ENCODE measurements around the gene SLC35B1.

GRCh38 chr17:49715216-49715615, 7.5 kb upstream of the SLC35B1 start:
- no peak for TF ChIP-seq CTCF (IDR thresholded peaks at IDR 0.05)
- TF ChIP-seq EP300 (IDR thresholded peaks at IDR 0.05) = no peak
- TF ChIP-seq POLR2A (IDR thresholded peaks at IDR 0.05) = no peak

Data from stomach (tissue), 4 donors.